Activated T-cell treated with anti-CD3 and anti-CD28 coated beads, Interleukin-2, amount 50 U/mL, for 1 hour (primary cell): ENCODE data around the gene IGFBP1.

Source experiments
- DNase-seq: peaks from one replicate; pipeline ENCODE4 v3.0.0-alpha.2; 2020

The IGFBP1 gene

DNA sequence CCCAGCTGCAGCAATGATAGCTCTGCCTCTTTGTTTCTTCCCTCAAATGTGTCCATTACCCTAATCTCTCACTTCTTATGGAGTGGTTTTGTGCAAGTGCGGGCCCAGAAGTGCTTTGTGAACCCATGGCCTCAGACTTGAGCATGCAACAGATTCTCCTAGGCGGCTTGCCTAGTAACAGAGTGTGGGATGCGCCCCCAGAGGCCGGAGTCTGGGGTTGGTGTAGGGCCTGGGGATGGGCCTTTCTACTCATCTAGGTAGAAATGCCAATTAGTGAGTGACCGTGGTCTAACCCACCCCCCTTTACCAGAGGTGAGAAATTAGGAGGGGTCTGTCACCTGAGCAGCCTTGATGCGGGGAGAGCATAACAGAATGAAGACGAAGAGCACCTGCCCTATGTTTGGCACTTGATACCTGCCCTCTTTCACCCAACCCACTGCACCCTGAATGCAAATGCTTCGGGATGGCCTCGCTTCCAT is 7.0 kb upstream of the IGFBP1 start:
- DNase-seq = no peak

GRCh38 chr7:45881759-45882464 is 6.4 kb upstream of the IGFBP1 start:
- no peak for DNase-seq

- DNase-seq = no peak
Observed at GRCh38 chr7:45882465-45882810, 5.8 kb upstream of the IGFBP1 start.

DNA sequence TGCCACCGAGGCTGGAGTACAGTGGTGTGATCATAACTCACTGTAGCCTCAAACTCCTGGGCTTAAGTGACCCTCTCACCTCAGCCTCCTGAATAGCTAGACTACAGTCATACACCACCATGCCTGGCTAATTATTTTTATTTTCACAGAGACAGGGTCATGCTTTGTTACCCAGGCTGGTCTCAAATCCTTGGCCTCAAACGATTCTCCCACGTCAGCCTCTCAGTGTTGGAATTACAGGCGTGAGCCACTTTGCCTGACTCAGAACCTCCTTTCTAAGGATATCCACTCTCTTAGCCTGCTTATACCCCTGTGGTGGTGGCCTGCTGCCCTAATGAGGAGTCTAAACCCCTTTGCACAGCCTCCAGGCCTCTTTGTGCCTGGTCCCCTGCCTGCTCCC is 4.2 kb upstream of the IGFBP1 start:
- DNase-seq = no peak

GRCh38 chr7:45885264-45885882 is 2.9 kb upstream of the IGFBP1 start:
- no peak for DNase-seq

DNA sequence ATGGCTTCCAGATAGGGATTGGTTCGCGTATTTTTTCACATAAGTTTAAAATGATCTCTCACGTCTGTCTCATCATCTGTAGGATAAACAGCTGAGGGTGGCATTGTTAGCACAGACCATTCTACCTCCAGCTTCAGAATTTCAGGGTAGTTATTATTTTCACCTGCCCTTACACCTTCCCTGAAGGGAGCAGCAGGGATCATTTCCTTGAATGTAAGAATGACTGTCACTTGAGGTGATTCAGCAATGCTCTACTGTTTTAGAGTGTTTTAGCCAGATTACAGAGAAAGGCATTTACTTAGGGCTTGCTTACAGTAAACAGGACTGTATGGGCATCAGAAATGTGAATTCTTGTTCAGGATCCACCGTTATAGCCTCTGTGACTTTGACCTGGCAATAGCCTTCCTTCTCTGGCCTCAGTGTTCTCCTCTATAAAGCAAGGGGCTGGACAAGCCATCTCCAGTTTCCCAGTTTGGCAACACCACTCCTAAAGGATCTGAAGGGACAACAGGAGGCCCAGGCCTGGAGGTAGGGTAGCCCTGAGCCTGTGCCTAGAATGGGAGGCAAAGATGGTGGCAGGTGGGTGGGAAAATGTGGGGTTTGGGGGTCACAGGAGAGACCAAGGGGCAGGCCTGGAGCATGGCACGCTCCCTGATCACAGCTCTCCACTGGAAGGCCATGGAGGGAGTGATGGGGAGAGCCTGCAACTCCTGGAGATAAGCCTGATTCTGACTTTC is 1.2 kb upstream of the IGFBP1 start:
- no peak for DNase-seq

- no peak for DNase-seq
Observed at GRCh38 chr7:45888993-45889366, 692 bp downstream of the IGFBP1 start.

DNA sequence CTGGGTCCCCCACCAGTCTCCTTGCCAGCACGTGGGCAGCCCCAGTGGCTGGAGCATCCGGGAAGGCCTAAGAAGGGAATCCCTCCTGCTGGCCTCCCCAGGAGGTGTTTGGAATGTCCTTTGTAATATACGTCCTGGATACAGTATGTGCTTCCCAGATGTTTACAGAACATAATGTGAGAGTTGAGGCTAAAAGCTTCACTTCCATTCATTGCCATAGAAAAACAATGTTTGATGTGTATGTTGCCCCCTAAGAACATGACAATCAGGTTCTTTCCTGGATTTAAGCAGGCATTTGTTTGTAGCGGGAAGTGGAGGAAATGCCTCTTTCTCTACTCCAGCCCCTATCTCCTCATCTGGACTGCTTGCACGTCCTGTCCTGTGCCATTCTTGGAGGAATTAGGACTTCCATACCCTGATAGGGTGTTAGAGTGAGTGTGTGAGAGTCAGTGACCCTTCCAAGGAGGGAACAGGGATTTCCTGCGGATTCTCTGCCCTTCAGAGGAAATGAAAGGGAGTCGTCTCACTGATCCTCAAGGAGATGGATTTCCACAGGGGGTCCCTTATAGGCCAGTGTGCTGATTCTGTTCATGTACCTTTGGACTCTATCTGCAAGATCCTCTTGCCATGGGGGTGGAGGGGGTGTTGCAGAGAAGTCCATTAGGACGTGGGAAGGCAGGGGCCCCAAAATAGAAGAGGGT is 1.2 kb downstream of the IGFBP1 start:
- DNase-seq = no peak

DNA sequence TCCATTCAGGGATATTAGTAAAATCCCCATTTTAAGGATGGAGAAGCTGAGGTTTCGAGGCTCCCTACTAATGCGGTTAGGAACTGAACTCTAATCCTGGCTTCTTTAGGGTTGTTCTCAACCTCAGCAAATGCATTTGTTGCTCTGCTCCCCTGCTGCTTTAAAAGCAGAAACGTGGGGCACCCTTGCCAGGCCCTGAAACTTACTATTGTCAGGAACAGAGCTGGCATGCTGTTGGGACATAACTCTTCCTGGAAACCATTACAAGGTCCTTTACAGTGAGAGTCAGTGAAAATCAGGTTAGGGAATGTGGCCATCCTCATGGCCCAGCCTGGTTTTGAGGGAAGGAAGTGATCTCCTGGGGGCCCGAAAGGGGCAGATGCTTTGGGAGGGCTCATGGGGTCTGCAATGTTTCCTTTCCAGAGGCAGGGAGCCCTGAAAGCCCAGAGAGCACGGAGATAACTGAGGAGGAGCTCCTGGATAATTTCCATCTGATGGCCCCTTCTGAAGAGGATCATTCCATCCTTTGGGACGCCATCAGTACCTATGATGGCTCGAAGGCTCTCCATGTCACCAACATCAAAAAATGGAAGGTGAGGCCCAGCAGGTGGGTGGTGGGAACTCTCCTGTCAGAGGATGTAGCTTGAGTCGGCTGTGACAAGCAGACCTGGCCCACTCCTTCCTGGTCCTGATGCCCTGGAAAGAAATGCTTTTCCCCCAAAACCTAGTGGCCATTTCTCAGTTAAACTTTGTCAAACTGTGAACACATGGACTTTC is 2.0 kb downstream of the IGFBP1 start:
- DNase-seq = no peak

GRCh38 chr7:45890902-45891461 is 2.7 kb downstream of the IGFBP1 start:
- no peak for DNase-seq

DNA sequence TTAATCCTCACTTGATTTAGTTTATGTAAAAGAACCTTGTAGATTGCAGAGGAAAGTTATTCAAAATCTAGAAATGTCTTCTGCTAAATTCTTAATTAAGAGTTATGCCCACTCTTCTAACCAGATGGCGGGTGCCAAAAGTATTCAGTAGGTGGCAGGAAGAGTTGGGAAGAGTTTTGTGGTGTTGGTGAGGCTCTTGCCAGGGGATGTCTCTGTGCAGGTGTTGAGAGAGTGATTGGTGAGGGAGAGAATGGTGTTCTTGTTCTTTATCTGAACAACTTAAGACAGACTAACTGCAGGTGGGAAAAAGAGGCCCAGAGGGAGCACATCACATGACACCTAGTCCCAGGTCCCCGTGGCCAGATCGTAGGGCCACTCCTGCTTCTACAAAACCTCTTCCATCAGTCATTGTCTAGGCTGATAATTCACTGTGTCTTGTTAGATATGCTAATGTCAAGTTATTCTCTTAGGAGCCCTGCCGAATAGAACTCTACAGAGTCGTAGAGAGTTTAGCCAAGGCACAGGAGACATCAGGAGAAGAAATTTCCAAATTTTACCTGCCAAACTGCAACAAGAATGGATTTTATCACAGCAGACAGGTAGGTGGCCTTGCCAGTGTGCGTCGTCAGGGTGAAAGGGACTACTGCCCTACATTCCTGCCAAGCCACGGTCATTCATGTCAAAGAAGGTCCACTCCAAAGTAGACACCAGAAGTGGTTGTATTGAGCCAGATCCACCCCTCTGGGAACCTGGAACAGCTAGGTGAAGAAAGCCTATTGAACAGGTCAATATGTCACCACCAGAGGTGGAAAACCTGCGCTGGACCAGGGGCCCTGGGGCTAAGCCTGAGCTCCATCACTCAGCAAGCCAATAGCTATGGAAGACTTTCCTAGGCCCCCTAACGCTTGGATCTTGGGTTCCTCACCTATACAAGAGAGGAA is 3.4 kb downstream of the IGFBP1 start:
- DNase-seq = no peak

DNA sequence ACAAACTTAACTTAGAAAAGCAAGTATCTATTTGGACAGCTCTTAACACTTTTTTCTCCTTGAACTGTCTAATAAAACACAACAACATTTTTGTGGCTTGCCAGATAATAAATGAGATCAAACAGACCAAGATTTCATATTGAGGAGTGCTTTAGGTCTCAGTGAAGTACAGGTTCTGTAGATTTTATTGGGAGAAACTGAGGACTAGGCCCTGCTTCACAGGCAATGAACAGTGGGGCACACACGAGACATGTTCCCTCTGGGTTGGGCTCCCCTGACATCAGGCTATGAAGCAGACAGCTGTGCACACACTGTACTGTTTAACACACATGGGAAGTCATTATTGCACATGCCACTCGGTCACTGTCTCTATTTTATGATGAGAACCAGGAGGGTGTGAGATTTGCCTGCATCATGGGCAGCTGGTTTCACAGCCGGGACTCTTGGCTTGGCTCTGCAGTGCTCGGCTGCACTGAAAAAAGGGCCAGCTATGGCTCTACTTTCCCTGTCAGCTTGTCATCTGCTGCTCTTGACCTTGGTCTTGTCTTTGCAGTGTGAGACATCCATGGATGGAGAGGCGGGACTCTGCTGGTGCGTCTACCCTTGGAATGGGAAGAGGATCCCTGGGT is 4.2 kb downstream of the IGFBP1 start:
- DNase-seq = no peak

- no peak for DNase-seq
Observed at GRCh38 chr7:45893374-45893995, 5.2 kb downstream of the IGFBP1 start.

GRCh38 chr7:45893996-45894664 is 5.8 kb downstream of the IGFBP1 start:
- no peak for DNase-seq

GRCh38 chr7:45894665-45895062 is 6.4 kb downstream of the IGFBP1 start:
- no peak for DNase-seq

DNA sequence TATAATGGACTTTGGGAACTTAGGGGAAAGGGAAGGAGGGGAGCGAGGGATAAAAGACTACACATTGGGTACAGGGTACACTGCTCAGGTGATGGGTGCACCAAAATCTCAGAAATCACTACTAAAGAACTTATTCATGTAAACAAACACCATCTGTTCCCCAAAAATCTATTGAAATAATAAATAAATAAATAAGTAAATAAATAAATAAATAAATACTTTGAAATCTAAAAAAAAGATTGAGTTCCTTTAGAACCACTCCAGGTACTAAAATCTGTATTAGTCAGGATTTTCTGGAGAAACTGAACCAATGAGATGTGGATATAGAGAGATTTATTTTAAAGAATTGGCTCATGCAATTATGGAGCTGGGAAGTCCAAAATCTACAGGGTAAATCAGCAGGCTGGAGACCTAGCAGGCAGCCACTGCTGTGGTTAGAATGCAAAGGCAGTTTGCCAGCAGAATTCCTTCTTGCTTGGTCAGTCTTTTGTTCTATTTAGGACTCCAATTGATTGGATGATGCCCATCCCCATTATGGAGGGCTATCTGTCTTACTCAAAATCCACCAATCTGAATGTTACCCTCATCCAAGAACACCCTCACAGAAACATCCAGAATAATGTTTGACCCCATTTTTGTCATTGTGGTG is 8.9 kb downstream of the IGFBP1 start:
- no peak for DNase-seq

DNA sequence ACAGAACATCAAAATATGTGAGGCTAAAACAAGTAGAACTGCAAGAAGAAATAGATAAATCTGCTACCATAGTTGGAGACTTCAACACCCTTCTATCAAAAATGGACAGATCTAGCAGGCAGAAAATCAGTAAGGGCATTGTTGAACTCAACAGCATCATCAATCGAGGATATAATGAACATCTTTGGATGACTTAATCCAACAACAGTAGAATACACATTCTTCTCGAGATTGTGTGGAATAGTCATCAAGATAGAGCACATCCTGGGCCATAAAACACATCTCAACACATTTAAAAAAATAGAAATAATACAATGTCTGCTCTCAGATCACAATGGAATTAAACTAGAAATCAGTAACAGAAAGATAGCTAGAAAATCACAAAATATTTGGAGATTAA is 9.9 kb downstream of the IGFBP1 start:
- no peak for DNase-seq

GRCh38 chr7:45901566-45901965 is 13.3 kb downstream of the IGFBP1 start:
- DNase-seq = no peak

GRCh38 chr7:45902820-45903219 is 14.5 kb downstream of the IGFBP1 start:
- no peak for DNase-seq
